Retinal pigment epithelial cell (primary cell): ENCODE results near the gene RANBP3L.

Experiments used
- DNase-seq: peaks from one replicate; pipeline ENCODE4 v3.0.0-alpha.2; 2010; ENCODE audit warnings: low read depth
- H3K4me3 ChIP-seq: 2 replicates; pipeline ENCODE4 v1.5.1; 2011; ENCODE audit warnings: mild to moderate bottlenecking, low read length, control low read depth, moderate library complexity
- TF ChIP-seq, protein P1 (sequence below): conservative IDR thresholded peaks from 2 replicates; pipeline ENCODE4 v1.5.1; 2011; ENCODE audit warnings: low read depth, low read length, control low read depth, inconsistent platforms

RANBP3L gene

DNA sequence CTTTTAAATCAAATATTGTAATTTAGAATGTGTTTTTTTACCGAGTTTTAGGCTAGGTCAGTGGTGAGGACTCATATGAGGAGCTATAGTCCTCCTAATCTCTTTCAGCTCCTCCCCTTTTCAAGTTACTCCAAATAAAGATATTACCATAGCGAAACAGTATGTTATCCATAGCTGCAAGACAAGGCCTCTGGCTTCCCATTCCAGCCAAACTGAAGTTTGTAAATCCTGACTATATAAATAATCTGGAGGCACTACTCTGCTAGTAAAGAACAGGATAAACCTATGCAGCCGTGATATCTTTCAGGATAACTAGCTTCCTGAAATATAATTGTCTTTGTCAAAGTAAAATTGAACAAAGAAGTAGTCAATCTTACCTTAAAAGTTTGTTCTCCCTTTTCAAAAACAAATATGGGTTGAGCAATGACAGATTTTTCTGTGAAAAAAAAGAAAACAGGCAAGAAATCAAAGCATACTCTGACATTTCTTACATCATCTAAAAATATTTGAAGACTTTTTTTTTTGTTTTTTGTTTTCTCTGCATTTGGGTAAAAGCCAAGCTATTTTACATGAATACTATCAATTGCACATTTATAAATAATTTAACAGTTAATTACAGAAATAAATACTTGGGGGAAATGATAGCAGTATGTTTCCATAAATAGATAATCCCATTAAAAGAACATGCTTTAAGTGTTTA lies 30.7 kb downstream of the RANBP3L start:
- no peak for DNase-seq
- no peak overlapping the region for H3K4me3 ChIP-seq
- TF ChIP-seq, protein P1, sequence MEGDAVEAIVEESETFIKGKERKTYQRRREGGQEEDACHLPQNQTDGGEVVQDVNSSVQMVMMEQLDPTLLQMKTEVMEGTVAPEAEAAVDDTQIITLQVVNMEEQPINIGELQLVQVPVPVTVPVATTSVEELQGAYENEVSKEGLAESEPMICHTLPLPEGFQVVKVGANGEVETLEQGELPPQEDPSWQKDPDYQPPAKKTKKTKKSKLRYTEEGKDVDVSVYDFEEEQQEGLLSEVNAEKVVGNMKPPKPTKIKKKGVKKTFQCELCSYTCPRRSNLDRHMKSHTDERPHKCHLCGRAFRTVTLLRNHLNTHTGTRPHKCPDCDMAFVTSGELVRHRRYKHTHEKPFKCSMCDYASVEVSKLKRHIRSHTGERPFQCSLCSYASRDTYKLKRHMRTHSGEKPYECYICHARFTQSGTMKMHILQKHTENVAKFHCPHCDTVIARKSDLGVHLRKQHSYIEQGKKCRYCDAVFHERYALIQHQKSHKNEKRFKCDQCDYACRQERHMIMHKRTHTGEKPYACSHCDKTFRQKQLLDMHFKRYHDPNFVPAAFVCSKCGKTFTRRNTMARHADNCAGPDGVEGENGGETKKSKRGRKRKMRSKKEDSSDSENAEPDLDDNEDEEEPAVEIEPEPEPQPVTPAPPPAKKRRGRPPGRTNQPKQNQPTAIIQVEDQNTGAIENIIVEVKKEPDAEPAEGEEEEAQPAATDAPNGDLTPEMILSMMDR = no peak

DNA sequence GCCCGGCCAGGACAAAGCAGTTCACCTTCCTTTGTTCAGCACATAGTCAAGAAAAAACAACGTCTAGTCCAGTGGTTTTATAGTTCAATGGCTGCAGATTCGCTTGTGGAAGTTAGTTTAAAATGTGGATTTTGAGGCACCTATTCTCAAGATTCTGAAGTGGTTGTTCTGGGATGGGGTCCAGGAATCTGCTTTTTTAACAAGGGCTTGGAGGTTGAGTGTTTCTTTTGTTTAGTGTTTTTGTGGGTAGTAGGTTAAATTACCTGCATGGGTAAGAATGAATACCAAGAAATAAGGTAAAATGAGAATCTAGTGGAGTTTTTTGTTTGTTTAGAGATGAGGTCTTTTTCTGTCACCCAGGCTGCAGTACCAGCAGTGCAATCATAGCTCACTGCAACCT lies 31.5 kb downstream of the RANBP3L start:
- TF ChIP-seq, protein P1 = no peak
- DNase-seq = no peak
- H3K4me3 ChIP-seq = no peak overlapping the region

DNA sequence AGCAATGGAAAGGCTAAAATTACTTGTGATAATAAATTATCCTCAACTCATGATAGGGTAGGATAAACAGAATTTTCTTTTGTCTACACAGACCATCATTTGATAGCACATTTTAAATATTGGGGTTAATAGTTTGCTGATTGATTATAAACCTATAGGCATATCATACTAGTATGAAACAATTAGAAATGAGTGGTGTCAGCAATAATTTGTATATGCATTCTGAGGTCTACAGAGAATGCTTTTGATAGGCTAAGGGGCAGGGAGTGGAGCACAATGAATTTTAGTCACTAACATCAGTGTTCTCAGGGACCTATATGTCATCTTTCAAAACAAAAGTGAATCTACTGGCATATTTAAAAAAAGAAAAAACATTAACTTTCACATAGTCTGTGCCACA lies 32.2 kb downstream of the RANBP3L start:
- no peak for DNase-seq
- TF ChIP-seq, protein P1 = no peak
- H3K4me3 ChIP-seq = no peak overlapping the region

DNA sequence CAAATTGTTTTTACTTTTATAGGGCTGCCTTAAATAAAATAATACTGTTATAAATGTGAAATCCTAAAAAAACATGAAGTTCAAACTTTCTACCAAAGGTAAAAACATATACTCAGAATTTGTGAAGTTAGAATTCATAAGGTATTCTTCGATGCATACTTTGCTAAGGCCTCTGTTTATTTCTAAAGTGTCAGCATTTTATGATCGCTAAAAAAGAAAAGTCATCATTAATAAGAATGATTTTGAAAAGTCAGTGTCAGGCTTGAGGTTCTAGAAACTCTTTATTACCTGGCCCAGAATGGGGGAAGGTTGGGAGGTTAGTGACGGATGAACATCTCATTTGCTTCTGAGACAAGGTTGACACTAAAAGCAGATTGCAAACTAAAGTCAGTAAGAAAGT lies 33.8 kb downstream of the RANBP3L start:
- no peak for DNase-seq

DNA sequence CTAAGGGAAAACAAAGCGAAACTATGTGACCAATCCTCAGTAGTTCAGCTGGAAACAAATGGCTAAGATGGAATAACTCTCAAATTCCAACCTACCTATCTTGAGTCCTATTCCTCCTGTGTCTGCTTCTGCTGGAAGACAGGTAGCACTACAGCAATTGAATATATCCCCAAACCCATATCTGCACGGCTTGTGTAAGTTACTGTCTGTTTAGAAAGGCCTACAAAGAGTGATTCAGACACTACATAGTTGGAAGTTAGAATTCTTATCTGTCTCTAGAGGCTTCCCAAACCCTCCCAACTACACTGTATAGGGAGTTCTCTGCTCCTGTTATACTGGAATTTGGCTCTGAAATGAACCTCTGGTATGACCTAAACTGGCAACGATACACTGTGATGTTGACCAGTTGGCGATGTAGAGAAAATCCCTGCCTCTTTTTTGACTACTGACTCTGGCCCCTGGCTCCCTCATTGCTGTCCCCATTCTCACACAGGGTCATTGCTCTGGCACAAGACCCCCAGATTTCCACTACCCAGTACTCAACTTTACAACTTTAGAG lies 37.4 kb downstream of the RANBP3L start:
- DNase-seq = no peak
- TF ChIP-seq, protein P1 = no peak
- H3K4me3 ChIP-seq = no peak overlapping the region

More for the DNA sequence above, 33.8 kb downstream of the RANBP3L start:
- no peak overlapping the region for H3K4me3 ChIP-seq
- TF ChIP-seq, protein P1 = no peak

DNA sequence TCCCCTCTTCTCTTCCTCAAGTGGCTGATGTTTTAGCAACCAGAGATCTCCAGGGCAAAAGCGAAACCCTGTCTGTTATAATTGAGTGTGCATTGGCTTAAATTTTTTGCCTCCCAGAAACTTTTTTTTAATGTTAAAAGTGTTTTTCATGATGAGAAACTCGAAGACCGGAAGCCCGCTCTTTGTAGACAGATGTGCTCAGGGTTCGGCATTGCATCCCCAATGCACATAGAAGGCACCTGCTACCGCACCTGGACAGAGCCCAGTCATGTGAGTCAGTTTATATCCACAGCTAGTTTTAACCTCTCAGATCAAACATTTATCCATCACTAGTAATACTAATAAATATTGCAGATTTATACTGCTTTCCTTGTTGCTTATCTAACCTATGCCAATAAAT lies 40.5 kb downstream of the RANBP3L start:
- no peak for DNase-seq
- TF ChIP-seq, protein P1 = no peak
- no peak overlapping the region for H3K4me3 ChIP-seq

DNA sequence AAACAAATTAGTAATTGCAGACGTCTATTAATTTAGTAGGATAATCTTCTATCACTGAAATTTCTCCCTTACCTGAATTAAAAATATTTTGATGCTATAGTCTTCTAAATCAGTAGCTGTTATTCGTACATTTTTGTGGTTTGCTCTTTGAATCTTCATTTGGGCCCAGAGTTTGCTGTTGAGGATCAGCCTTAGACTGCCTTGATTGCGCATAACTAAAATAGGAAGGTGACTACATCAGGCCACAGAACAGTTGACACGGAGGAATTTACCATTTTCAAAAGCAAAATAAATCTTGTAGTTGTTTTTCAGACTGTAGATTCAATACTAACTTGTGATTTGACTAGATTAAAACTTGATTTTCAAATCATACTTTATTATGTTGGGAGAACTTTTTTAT lies 48.1 kb downstream of the RANBP3L start:
- no peak overlapping the region for H3K4me3 ChIP-seq
- DNase-seq = no peak
- TF ChIP-seq, protein P1 = no peak
